BE2C (cell line): Measurements from ENCODE around the gene TEX29.

ENCODE experiments used
- DNase-seq: peaks from one replicate; pipeline ENCODE4 v3.0.0-alpha.2; 2020
- H3K27me3 ChIP-seq: fragments of 250-450 bp; sonication (Bioruptor Pico); 2 replicates; pipeline ENCODE4 v1.5.1; 2020; ENCODE audit warnings: mild to moderate bottlenecking
- H3K36me3 ChIP-seq: fragments of 250-450 bp; sonication (Bioruptor Pico); 2 replicates; pipeline ENCODE4 v1.5.1; 2020; ENCODE audit warnings: mild to moderate bottlenecking
- H3K4me1 ChIP-seq: fragments of 250-450 bp; sonication (Bioruptor Pico); 2 replicates; pipeline ENCODE4 v1.5.1; 2020
- H3K4me3 ChIP-seq: 2 replicates; pipeline ENCODE4 v1.5.1; 2011; ENCODE audit warnings: low read depth, low read length
- H3K9me3 ChIP-seq: fragments of 250-450 bp; sonication (Bioruptor Pico); 2 replicates; pipeline ENCODE4 v1.5.1; 2020
- CTCF ChIP-seq: IDR thresholded peaks from 2 replicates; pipeline ENCODE4 v1.5.1; 2012; ENCODE audit warnings: mild to moderate bottlenecking, low read depth, low read length

The TEX29 gene

GRCh38 chr13:111295886-111296285, 24.6 kb upstream of the TEX29 start:
- peaks cover 5% of the 10 kb centered on the region; the same call in 1 of the 2 replicates for H3K36me3 ChIP-seq
- no peak overlapping the region for H3K4me3 ChIP-seq
- DNase-seq = no peak
- H3K4me1 ChIP-seq = no peaks in the 10 kb centered on the region
- H3K9me3 ChIP-seq = no peaks in the 10 kb centered on the region
- no peak for TF ChIP-seq CTCF
- H3K27me3 ChIP-seq = no peaks in the 10 kb centered on the region

- DNase-seq = no peak
- peaks cover 5% of the 10 kb centered on the region for H3K36me3 ChIP-seq
- TF ChIP-seq CTCF = no peak
- no peak overlapping the region for H3K4me3 ChIP-seq
- H3K9me3 ChIP-seq = no peaks in the 10 kb centered on the region
- H3K4me1 ChIP-seq = no peaks in the 10 kb centered on the region
- H3K27me3 ChIP-seq = no peaks in the 10 kb centered on the region
These were observed 24.0 kb upstream of the TEX29 start for GRCh38 chr13:111296417-111296816.

GRCh38 chr13:111298214-111298975, 22.0 kb upstream of the TEX29 start:
- H3K27me3 ChIP-seq = no peaks in the 10 kb centered on the region
- H3K9me3 ChIP-seq = no peaks in the 10 kb centered on the region
- TF ChIP-seq CTCF = no peak
- peaks cover 20% of the 10 kb centered on the region for H3K36me3 ChIP-seq
- H3K4me1 ChIP-seq = no peaks in the 10 kb centered on the region
- no peak for DNase-seq
- H3K4me3 ChIP-seq = no peak overlapping the region

- Histone ChIP-seq H3K9me3 (no peaks in the 10 kb centered on the region), H3K4me1 (no peaks in the 10 kb centered on the region), H3K36me3 (peaks cover 26% of the 10 kb centered on the region), H3K4me3 (no peak overlapping the region), H3K27me3 (no peaks in the 10 kb centered on the region)
- DNase-seq = no peak
- no peak for TF ChIP-seq CTCF
These were observed 18.3 kb upstream of the TEX29 start for GRCh38 chr13:111302045-111302726.

GRCh38 chr13:111303559-111303958, 16.9 kb upstream of the TEX29 start:
- Histone ChIP-seq H3K9me3 (no peaks in the 10 kb centered on the region), H3K27me3 (no peaks in the 10 kb centered on the region), H3K36me3 (peaks cover 26% of the 10 kb centered on the region), H3K4me3 (no peak overlapping the region), H3K4me1 (no peaks in the 10 kb centered on the region)
- TF ChIP-seq CTCF = no peak
- DNase-seq = no peak

- Histone ChIP-seq H3K4me1 (no peaks in the 10 kb centered on the region), H3K27me3 (no peaks in the 10 kb centered on the region), H3K4me3 (no peak overlapping the region), H3K9me3 (no peaks in the 10 kb centered on the region), H3K36me3 (peaks cover 26% of the 10 kb centered on the region)
- DNase-seq = no peak
- no peak for TF ChIP-seq CTCF
These were observed 16.3 kb upstream of the TEX29 start for GRCh38 chr13:111304041-111304544.
